NCI-H1105 (cell line): ENCODE results near the gene ALLC.
"Not testable (repeated sequence)": the region's sequence is repeated elsewhere in the genome, so short reads cannot be mapped to it uniquely, and the experiment has no call there.

Source experiments
- DNase-seq: peaks from one replicate; lab custom pipeline; 2025; lab: John Stamatoyannopoulos, UW

Gene ALLC

GRCh38 chr2:3657881-3658280, at the start of gene ALLC:
TSS of gene ALLC (plus strand) at chr2:3658200. CDS start at chr2:3671158, 12,958 bp downstream.
- DNase-seq, result no peak

GRCh38 chr2:3608373-3609278, 49.4 kb upstream of the ALLC start:
- no peak for DNase-seq

- DNase-seq, result not testable (repeated sequence)
These were observed 48.7 kb upstream of the ALLC start for GRCh38 chr2:3609279-3609673.

- no peak for DNase-seq
These were observed 47.6 kb upstream of the ALLC start for GRCh38 chr2:3610415-3610814.

GRCh38 chr2:3610881-3611505, 47.0 kb upstream of the ALLC start:
- no peak for DNase-seq

GRCh38 chr2:3611589-3611988, 46.4 kb upstream of the ALLC start:
- no peak for DNase-seq

- no peak for DNase-seq
These were observed 45.1 kb upstream of the ALLC start for GRCh38 chr2:3612639-3613523.

GRCh38 chr2:3613524-3613905, 44.5 kb upstream of the ALLC start:
- DNase-seq, result no peak

GRCh38 chr2:3614743-3615142, 43.3 kb upstream of the ALLC start:
- not testable (repeated sequence) for DNase-seq

GRCh38 chr2:3615541-3616200, 42.3 kb upstream of the ALLC start:
- DNase-seq, result not testable (repeated sequence)

GRCh38 chr2:3616435-3617197, 41.4 kb upstream of the ALLC start:
- DNase-seq, result not testable (repeated sequence)

GRCh38 chr2:3617198-3617890, 40.7 kb upstream of the ALLC start:
- no peak for DNase-seq

- DNase-seq, result no peak
These were observed 39.6 kb upstream of the ALLC start for GRCh38 chr2:3618367-3618766.

- no peak for DNase-seq
These were observed 39.0 kb upstream of the ALLC start for GRCh38 chr2:3619033-3619432.

GRCh38 chr2:3619661-3620060, 38.3 kb upstream of the ALLC start:
- not testable (repeated sequence) for DNase-seq

GRCh38 chr2:3620834-3621233, 37.2 kb upstream of the ALLC start:
- DNase-seq, result no peak

GRCh38 chr2:3622967-3623366, 35.0 kb upstream of the ALLC start:
- no peak for DNase-seq

GRCh38 chr2:3624059-3624794, 33.8 kb upstream of the ALLC start:
- DNase-seq, result no peak

GRCh38 chr2:3625186-3625585, 32.8 kb upstream of the ALLC start:
- DNase-seq, result no peak
